Mononuclear cell (primary cell): ENCODE results near the gene MAFF. TPM values are rescaled to one million over a fixed set of nuclear protein-coding genes. Genes with fewer than 3 reads are reported as not detected.

Experiments
- H3K27me3 ChIP-seq: 2 replicates; pipeline ENCODE4 v1.6.0; 2011; ENCODE audit warnings: low read length, control low read depth; ENCODE audit not compliant: insufficient read depth
- H3K4me1 ChIP-seq: 2 replicates; pipeline ENCODE4 v1.5.1; 2011; ENCODE audit warnings: mild to moderate bottlenecking, low read length, control low read depth; ENCODE audit not compliant: insufficient read depth
- H3K4me3 ChIP-seq: 2 replicates; pipeline ENCODE4 v1.5.1; 2011; ENCODE audit warnings: mild to moderate bottlenecking, low read length, moderate library complexity
- H3K9me3 ChIP-seq: 2 replicates; pipeline ENCODE4 v1.5.1; 2011; ENCODE audit warnings: low read depth, mild to moderate bottlenecking, control low read depth, low read length
- total RNA-seq: library from RNA; depleted of rRNA; stranded (reverse); fragments of >200 nt; gene quantifications from one replicate; pipeline ENCODE4 v1.2.3, GENCODE V29; 2012

MAFF gene
- total RNA-seq, 1 donor: 37.3 TPM

- Histone ChIP-seq H3K9me3 (no peaks in the 10 kb centered on the region), H3K27me3 (no peaks in the 10 kb centered on the region), H3K4me1 (peaks cover 18% of the 10 kb centered on the region), H3K4me3 (no peak overlapping the region)
These were observed 11.2 kb upstream of the MAFF start for GRCh38 chr22:38190581-38190980.

GRCh38 chr22:38191055-38191454 is 10.7 kb upstream of the MAFF start:
- no peak overlapping the region for H3K4me3 ChIP-seq
- peaks cover 18% of the 10 kb centered on the region for H3K4me1 ChIP-seq
- H3K9me3 ChIP-seq: no peaks in the 10 kb centered on the region
- no peaks in the 10 kb centered on the region for H3K27me3 ChIP-seq

GRCh38 chr22:38191731-38192474 is 9.9 kb upstream of the MAFF start:
- no peak overlapping the region for H3K4me3 ChIP-seq
- H3K9me3 ChIP-seq: no peaks in the 10 kb centered on the region
- no peaks in the 10 kb centered on the region for H3K27me3 ChIP-seq
- H3K4me1 ChIP-seq: peaks cover 18% of the 10 kb centered on the region

- Histone ChIP-seq H3K9me3 (no peaks in the 10 kb centered on the region), H3K27me3 (no peaks in the 10 kb centered on the region), H3K4me3 (no peak overlapping the region), H3K4me1 (peaks cover 18% of the 10 kb centered on the region)
These were observed 9.3 kb upstream of the MAFF start for GRCh38 chr22:38192475-38192863.

GRCh38 chr22:38193580-38193979 is 8.2 kb upstream of the MAFF start:
- no peak overlapping the region for H3K4me3 ChIP-seq
- peaks cover 21% of the 10 kb centered on the region for H3K4me1 ChIP-seq
- no peaks in the 10 kb centered on the region for H3K27me3 ChIP-seq
- no peaks in the 10 kb centered on the region for H3K9me3 ChIP-seq

GRCh38 chr22:38196791-38197419 is 4.9 kb upstream of the MAFF start:
- no peaks in the 10 kb centered on the region for H3K9me3 ChIP-seq
- H3K4me3 ChIP-seq: no peak overlapping the region
- peaks cover 42% of the 10 kb centered on the region for H3K4me1 ChIP-seq
- H3K27me3 ChIP-seq: no peaks in the 10 kb centered on the region

GRCh38 chr22:38199826-38200559 is 1.8 kb upstream of the MAFF start:
- no peaks in the 10 kb centered on the region for H3K27me3 ChIP-seq
- no peak overlapping the region for H3K4me3 ChIP-seq
- no peaks in the 10 kb centered on the region for H3K9me3 ChIP-seq
- H3K4me1 ChIP-seq: peaks cover 48% of the 10 kb centered on the region

GRCh38 chr22:38201371-38201710 is 453 bp upstream of the MAFF start:
- Histone ChIP-seq H3K27me3 (no peaks in the 10 kb centered on the region), H3K9me3 (no peaks in the 10 kb centered on the region), H3K4me1 (peaks cover 49% of the 10 kb centered on the region), H3K4me3 (peak overlapping the region; percentile 7)

- H3K9me3 ChIP-seq: no peaks in the 10 kb centered on the region
- peaks cover 49% of the 10 kb centered on the region for H3K4me1 ChIP-seq
- H3K4me3 ChIP-seq: peak overlapping the region; percentile 56
- no peaks in the 10 kb centered on the region for H3K27me3 ChIP-seq
These were observed 769 bp downstream of the MAFF start for GRCh38 chr22:38202437-38203089.

GRCh38 chr22:38203090-38203810 is 1.5 kb downstream of the MAFF start:
- H3K9me3 ChIP-seq: no peaks in the 10 kb centered on the region

GRCh38 chr22:38203855-38204514 is 2.2 kb downstream of the MAFF start:
- Histone ChIP-seq H3K4me1 (peaks cover 42% of the 10 kb centered on the region), H3K4me3 (no peak overlapping the region), H3K9me3 (no peaks in the 10 kb centered on the region), H3K27me3 (no peaks in the 10 kb centered on the region)

More at GRCh38 chr22:38203090-38203810, 1.5 kb downstream of the MAFF start:
- H3K4me1 ChIP-seq: peaks cover 49% of the 10 kb centered on the region
- no peaks in the 10 kb centered on the region for H3K27me3 ChIP-seq
- peak overlapping the region; percentile 56 for H3K4me3 ChIP-seq

- Histone ChIP-seq H3K4me1 (peaks cover 38% of the 10 kb centered on the region), H3K27me3 (no peaks in the 10 kb centered on the region), H3K9me3 (no peaks in the 10 kb centered on the region), H3K4me3 (no peak overlapping the region)
These were observed 3.0 kb downstream of the MAFF start for GRCh38 chr22:38204784-38205183.

GRCh38 chr22:38205261-38206128 is 3.7 kb downstream of the MAFF start:
- H3K9me3 ChIP-seq: no peaks in the 10 kb centered on the region
- H3K27me3 ChIP-seq: no peaks in the 10 kb centered on the region
- no peak overlapping the region for H3K4me3 ChIP-seq
- H3K4me1 ChIP-seq: peaks cover 33% of the 10 kb centered on the region
